GOT3 (cell line): Measurements from ENCODE around the gene MSANTD4.
"Not testable (repeated sequence)": the region's sequence is repeated elsewhere in the genome, so short reads cannot be mapped to it uniquely, and the experiment has no call there.

Experiments used
- DNase-seq: peaks from one replicate; lab custom pipeline; 2025; ENCODE audit warnings: mixed read lengths; lab: John Stamatoyannopoulos, UW

MSANTD4 gene

DNA sequence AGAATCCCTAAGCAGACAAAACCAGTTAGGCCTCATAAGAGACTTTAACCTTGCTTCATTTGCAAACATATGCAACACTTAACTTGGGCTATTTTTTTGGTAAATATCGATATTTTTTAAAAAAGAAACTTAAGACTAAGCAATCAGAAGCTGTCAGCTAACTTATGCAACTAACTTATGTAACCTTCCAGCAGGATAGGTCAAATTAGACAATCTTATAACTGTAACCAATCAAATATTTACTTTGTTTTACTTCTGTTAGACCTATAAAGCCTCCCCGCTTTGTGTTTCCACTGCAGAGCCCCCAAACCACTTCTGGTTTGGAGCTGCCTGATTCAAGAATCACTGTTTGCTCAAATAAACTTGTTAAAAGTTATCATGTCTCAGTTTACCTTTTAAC lies 8.0 kb downstream of the MSANTD4 start:
- DNase-seq, result no peak

DNA sequence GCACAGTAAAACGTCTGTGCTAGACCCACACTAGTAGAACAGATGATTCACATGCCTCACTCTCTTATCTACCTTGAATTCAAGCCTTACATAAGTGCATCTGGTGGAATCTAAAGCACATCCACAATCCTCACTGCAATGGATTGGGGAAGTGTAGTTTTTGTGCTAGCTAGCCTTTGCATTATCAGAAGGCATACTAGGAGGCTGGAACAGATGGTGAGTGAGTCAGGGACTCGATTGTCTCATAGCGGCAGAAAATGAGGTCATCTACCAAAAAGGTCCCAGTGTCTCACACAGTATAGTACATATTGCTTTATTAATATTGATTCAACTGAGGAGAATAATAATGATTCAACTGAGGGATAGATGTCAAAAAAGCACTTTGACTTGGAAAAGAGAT lies 9.3 kb downstream of the MSANTD4 start:
- DNase-seq, result no peak

DNA sequence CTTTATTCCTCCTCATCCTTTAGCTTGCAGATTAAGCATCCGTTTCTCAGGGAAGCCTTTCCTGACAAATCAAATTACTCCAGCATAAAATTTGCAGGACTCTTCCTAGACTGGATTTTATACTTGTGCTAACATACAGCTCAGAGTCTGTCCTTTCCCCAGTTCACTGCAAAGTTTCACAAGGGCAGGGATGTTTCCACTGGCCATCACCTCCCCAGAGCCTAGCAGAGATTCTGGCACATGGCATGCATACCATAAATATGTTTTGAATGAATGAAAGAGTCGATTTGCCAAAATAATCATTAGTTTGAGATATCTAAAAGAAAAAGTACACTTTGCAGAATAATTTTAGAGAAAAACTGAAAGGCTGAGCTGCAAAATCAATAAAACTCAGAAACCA lies 10.6 kb downstream of the MSANTD4 start:
- no peak for DNase-seq

DNA sequence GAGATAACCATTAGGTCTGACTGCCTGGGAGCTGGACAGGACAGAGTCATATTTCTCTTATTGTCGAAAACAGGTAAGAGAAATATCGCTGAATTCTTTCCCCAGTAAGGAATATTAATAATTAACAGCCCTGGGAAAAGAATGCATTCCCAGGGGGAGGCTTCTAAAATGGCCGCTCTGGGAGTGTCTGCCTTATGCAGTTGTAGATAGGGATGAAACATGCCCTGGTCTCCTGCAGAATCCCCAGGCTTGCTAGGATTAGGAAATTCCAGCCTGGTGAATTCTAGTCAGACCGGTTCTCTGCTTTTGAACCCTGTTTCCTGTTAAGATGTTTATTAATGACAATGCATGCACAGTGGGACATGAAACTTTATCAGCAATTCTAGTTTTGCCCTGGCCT lies 18.9 kb downstream of the MSANTD4 start:
- not testable (repeated sequence) for DNase-seq

DNA sequence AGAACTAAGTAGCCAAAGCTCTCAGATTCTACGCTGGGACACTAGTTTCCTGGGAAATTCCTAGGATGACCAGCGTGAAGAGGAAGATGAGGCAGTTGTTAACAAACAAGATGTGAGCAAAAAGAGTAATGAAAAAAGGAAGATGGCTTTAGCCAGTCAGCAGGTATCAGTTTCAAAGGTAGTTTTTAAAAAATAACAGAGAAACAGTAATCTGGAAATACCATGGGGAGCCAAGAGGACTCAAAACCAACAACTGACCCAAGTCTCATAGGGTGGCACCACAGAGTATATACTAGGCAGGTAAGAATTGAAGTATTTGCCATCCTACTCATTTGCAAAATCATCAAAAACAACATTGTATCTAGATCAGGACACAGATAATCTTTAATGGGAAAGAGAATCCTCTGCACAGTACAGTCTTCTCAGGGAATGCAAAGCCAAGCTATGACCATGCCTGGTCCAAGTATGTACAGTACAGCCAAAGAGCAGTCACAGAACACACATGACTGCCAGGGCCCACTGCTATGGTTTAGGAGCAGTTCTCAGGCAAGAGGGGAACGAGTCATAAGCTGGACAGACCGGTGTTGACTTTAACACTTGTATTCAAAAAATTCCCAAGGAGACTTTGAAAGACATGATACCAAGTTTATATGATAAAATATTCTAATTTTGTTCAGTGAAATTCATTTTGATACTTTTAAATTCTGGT lies 20.6 kb downstream of the MSANTD4 start:
- DNase-seq, result no peak

DNA sequence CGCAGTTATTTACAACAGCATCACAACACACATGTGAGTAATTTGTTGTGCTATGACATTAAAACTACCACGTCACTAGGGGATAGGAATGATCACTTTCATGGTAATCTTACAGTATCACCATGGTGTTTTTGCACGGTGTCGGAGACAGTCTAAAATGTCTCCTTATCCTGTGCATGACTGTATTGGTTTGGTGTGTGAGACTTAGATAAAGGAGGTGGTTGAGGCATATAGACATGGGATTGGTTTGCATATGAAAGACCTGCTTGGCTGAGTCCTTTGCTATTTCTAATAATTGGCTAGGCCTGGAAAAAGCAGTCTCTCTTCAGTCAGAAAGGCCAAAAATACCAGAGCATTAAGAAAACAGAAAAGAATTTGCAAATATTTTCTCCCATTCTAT lies 30.2 kb downstream of the MSANTD4 start:
- no peak for DNase-seq

DNA sequence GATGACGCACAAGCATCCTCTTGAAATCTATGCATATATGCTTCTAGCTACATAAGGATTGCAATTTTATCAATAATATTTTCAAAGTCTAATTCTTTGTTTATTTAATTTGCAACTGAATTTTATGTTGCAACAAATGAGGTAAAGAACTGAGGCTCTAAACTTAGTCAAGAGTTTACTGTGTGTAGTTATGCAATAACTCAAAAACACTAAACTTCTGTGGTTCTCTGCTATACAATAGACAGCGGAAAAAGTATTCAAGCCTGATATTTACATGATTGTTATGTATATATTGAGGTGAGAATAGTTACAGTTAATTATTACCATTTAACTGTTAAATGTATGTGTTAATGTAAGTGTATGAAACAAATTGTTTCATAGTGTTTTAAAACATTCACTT lies 32.9 kb downstream of the MSANTD4 start:
- no peak for DNase-seq

DNA sequence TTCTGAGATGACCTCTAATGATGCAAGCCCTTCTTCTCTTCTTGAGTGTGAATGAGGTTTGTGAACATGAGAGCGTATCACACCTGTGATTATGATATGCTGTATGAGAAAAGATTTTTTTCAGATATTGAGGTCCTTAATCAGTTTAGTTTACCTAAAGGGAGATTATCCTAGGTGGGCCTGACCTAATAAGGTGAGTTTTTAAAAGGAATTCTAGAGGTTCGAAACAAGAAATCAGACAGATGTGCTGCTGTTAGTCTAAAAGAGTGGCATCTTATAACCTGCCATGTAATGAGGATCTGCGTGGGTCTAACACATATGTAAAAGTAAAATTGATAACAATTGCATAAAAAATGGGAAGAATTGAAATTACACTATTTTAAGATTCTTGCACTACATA lies 33.8 kb downstream of the MSANTD4 start:
- DNase-seq, result no peak

DNA sequence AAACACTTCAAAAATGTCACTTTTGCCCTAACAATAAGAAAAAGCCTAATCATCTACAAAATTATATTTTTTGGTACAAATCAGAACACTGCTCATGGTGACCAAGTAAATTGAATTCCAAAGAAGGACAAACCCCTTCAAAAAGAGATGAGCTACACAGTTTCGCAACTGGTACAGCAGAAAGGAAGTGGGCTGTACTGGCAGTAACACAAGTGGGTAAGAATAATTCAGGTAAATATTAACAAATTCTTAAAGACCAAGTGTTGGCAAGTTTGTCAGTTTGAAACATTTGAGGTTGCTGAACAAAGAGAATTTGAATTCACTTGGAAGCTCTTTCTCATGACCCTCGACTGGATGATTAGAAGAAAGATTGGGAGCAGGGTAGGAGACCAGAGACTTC lies 35.5 kb downstream of the MSANTD4 start:
- DNase-seq, result no peak

DNA sequence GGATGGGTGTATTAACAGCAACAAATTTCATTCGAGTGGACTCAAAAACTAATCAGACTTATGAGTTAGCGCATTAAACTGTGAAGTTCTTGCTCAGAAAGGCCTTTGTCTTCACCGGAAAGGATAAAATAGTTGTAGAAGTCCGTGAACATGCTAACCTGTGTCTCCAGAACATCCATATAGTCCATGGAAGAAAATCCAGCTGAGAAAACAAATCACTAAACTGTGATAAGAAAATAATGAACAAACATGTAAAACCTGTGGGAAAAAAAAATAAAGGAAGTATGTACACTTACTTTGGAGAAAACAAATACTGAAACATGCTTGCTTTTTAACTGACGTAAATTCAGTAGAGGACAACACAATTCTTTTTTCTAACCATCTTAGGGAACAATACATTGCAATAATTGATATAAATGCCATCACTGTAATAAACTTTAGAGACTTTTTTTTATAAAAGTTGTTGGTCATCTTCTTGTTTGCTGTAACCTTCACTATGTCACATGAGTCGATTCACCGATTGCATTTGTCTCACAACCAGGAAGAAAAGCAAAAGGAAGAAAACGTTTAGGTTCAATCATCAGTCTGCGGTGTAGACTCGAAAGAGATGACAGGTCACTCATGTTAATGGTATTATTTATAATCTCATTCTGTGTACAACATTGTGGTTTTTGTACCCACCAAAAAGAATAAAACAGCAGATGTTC lies 41.9 kb downstream of the MSANTD4 start:
- DNase-seq, result no peak

DNA sequence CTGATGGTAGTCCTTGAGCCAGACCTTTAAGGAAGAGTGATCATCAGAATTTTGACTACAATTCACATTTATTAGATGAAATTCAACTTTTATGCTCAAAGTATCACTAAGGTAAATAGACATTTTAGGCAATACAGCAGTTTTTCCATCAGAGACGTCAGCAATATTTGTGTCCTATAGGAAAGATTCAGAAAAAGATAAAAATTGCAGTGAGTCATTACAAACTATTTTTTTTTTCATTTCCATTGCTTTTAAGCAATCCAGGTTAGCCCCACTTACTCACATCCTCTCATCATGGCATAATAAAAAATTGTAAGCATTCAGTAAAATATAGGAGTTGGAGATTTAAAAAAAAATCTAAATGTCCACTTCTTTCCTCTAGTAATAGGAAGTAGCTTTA lies 46.9 kb downstream of the MSANTD4 start:
- DNase-seq, result no peak

DNA sequence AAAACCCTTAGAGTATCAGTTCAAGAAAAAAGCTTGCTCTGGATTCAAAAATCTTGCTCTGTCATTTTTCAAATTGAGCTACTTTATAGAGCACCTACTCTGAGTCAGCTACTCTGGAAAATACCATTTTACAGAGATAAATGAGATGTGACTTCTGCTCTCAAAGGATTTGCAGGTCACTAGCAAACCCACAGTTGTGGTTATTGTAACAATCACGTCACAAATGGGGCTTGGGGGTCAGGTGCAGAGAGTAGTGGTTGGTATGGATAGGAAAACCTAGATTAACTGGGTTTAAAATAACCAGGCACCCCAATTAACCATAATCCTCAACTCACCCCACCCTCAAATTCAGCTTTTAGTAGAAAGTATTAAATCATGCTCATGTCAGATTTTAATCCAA lies 52.3 kb downstream of the MSANTD4 start:
- DNase-seq, result no peak

DNA sequence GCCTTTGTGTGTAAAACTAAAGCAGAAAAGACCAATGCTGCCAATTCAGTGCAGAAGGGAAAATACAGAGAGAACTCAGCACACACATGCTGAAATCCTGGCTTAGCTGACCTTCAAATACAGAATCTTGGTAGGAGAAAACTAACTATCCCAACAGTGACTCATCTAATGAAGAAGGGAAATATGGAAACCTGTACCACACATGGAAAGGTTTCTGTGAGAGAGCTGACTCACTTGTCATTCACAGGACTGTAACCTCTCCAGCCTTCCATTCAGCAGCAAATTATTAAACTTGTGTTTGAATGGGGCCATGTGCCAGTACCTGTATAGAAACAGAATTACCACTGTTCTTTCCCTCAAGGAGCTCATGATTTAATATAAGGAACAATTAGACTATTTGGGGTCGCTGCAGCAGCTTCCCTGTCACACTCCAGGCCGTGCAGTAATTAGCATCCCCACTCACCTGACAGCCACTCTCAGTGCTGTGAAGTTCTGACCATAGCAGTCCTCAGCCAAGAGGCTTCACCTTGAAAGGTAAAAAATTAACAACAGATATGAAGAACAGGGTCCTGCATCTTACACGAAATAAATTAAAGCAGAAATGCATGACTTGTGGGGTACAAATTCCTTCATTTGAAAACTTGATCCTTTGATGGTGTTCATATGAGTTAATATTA lies 53.9 kb downstream of the MSANTD4 start:
- DNase-seq, result no peak

DNA sequence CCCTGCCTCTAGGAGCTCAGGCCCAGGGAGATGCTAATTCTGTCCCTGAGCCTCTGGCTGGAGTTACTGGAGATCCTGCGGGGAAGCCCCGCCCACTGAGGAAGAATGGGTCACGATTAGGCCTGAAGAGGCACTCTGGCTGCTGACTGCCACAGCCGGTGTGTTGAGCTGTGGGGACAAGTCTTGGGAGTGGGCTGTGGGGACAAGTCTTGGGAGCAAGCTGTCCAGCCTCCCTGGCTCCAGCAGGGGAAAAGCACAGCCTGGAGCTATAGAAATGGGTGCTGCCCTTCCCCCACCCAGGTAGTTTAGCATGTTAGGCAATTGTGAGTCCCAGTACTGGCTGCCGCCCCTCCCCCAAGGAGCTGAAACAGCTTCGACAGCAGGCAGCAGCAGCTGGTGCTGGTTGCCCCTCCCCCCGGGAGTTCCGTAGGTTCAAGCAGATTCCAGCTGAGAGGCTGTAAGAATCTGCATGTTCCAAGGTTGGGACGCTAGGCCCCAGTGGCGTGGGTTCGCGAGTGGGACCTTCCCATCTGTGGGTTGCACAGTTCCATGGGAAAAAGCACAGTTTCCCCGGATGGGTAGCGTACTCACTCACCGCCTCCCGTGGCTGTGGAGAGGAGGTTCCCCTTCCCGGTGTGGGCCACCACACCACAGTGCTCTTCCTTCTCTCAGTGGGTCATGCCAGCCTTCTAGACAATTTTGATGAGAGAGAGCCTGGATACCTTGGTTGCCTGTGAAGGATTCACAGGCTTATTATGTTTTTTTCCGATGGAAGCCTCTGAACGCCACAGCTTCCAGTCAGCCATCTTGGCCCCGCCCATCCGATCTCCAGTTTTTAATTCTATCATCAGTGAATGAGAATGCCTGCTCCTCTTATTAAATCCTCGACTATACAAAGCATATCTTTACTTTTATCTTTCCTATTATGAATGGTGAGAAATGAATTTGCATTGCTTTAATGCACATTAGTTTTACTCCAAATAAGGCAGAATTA lies 61.5 kb downstream of the MSANTD4 start:
- DNase-seq, result no peak
